RWPE1 (cell line): ENCODE data around the gene SRSF8.

ENCODE experiments used
- CTCF ChIA-PET: fragments of 350-600 bp; sonication (Branson Sonifier 250); formaldehyde crosslinking; extraction: SDS; loops from one replicate; lab custom pipeline; 2021; lab: Yijun Ruan, JAX
- POLR2A ChIA-PET: fragments of 400-600 bp; formaldehyde crosslinking; extraction: SDS; loops from one replicate; lab custom pipeline; 2020; ENCODE audit warnings: antibody characterized with exemption; ENCODE audit not compliant: low non-redundant PET; lab: Yijun Ruan, JAX
- DNase-seq: peaks from one replicate; pipeline ENCODE4 v3.0.0; 2012; ENCODE audit warnings: low spot score
- H3K27ac ChIP-seq: fragments of 450-650 bp; 2 replicates; pipeline ENCODE4 v1.5.1; 2017
- CTCF ChIP-seq: fragments of 450-650 bp; conservative IDR thresholded peaks from 2 replicates; pipeline ENCODE4 v1.5.1; 2017; ENCODE audit warnings: low read depth, mild to moderate bottlenecking

Gene SRSF8

GRCh38 chr11:95085117-95085816 lies 18.5 kb downstream of the SRSF8 start:
- TF ChIP-seq CTCF, result no peak

GRCh38 chr11:95086151-95086550 lies 19.4 kb downstream of the SRSF8 start:
- ChIA-PET CTCF (interaction anchor here (0.8 kb wide), 1 partner anchor 1165 kb away, joined by 3 read pairs; no protein-coding TSS in a partner anchor), POLR2A (no interaction called here)
- no peak for TF ChIP-seq CTCF
- H3K27ac ChIP-seq, result no peak overlapping the region
- DNase-seq, result no peak

More at GRCh38 chr11:95085117-95085816, 18.5 kb downstream of the SRSF8 start:
- CTCF ChIA-PET, result interaction anchor here (1.2 kb wide), 1 partner anchor 18 kb away, joined by 5 read pairs; no protein-coding TSS in a partner anchor
- DNase-seq, result no peak
- H3K27ac ChIP-seq, result no peak overlapping the region
- POLR2A ChIA-PET, result interaction anchor here (0.9 kb wide), 1 partner anchor 9 kb away, joined by 3 read pairs; no protein-coding TSS in a partner anchor

GRCh38 chr11:95086836-95087570 lies 20.3 kb downstream of the SRSF8 start:
- H3K27ac ChIP-seq, result no peak overlapping the region
- no peak for DNase-seq
- ChIA-PET CTCF (no interaction called here), POLR2A (no interaction called here)
- no peak for TF ChIP-seq CTCF

- CTCF ChIA-PET, result interaction anchor here (1.4 kb wide), 1 partner anchor 22 kb away, joined by 3 read pairs; no protein-coding TSS in a partner anchor
- no peak for DNase-seq
- TF ChIP-seq CTCF, result no peak
- POLR2A ChIA-PET, result interaction anchor here (1.4 kb wide), 1 partner anchor 16 kb away, joined by 4 read pairs; no protein-coding TSS in a partner anchor
- peak overlapping the region; percentile 79 for H3K27ac ChIP-seq
These were observed 22.4 kb downstream of the SRSF8 start for GRCh38 chr11:95088946-95089619.

- ChIA-PET POLR2A (interaction anchor here (0.5 to 1.5 kb wide), 3 partner anchors 17 to 143 kb away, joined by 3 to 7 read pairs (median 4); no protein-coding TSS in a partner anchor), CTCF (interaction anchor here (0.5 to 1.4 kb wide), 5 partner anchors 13 to 238 kb away, joined by 3 to 6 read pairs (median 3); no protein-coding TSS in a partner anchor)
- peak; percentile 16; the same call in 1 of the 2 replicates for TF ChIP-seq CTCF
- H3K27ac ChIP-seq, result peak within 1 kb of the TSS; percentile 79
- peak; percentile 75 for DNase-seq
These were observed 23.2 kb downstream of the SRSF8 start, which contains the start of gene ENDOD1 for GRCh38 chr11:95089620-95090542. Gene ENDOD1, plus strand, starts transcription at chr11:95089846. Its CDS starts 82 bp downstream, at chr11:95089928.
